Measurements from ENCODE around the gene WNT7B. TPM values are rescaled to one million over a fixed set of nuclear protein-coding genes. Genes with fewer than 3 reads are reported as not detected.

WNT7B gene
- total and polyA plus RNA-seq, 2 donors (not counting 1 experiment from before 2014, with no cell fraction given), result 0.22 to 0.67 TPM

DNA sequence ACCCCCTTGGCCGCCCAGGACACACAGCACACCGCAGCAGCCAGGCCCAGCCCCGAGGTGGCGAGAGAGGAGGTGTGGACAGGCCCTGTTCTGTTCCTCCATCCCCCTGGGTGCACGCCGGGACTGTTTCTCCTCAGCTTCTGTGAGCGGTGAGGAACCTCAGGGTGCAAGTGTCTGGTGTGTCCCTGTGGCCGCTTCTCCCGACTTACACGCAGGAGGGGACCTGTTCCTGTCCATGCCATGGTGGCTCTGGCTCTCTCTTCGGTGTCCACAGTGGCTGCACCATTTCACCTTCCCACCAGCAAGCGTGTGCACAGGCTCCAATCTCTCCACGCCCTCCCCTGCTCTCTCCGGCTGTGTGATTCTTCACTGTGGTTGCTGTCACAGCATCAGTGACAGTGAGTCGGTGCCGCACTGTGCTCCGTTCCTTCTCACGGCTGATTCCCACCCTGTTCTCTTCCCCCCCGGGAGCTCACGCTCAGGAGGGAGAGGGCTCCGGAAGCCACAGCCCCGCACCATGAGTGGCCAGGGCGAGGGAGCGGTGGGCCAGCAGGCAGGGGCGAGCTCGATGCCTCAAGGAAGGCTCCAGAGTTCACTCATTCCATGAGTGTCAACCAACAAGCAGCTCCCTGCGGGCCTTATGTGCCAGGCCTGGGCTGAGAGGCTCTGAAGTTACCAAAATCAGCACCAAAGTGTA is 18.6 kb upstream of the WNT7B start:
- Histone ChIP-seq H3K79me2 (ENCODE audit: control insufficient read depth, insufficient read depth, low read length) (no peaks in the 10 kb centered on the region), H2AFZ (ENCODE audit: insufficient read depth, low read depth, low read length, poor library complexity, severe bottlenecking) (no peak overlapping the region), H4K20me1 (ENCODE audit: control insufficient read depth, insufficient read depth, low read length, poor library complexity, severe bottlenecking) (no peaks in the 10 kb centered on the region), H3K9me3 (ENCODE audit: control extremely low read depth in 1 of 3, control insufficient read depth in 2 of 3, insufficient read depth in 1 of 3, low read length in 2 of 3) (no peaks in the 10 kb centered on the region), H3K4me2 (replicated peaks; ENCODE audit: low read depth, low read length, poor library complexity, severe bottlenecking) (peak overlapping the region; percentile 57), H3K4me3 (ENCODE audit: control extremely low read depth in 1 of 5, extremely low read depth in 1 of 5, insufficient read depth in 1 of 5, low read depth in 2 of 5, low read length in 4 of 5) (no peak overlapping the region), H3K27ac (ENCODE audit: low read length in 2 of 2) (no peak overlapping the region), H3K9ac (ENCODE audit: low read length) (no peak overlapping the region), H3K36me3 (replicated peaks in 1 of 2; ENCODE audit: control extremely low read depth in 1 of 2, control insufficient read depth in 1 of 2, extremely low read depth in 1 of 2, insufficient read depth in 2 of 2, low read length in 1 of 2) (no peaks in the 10 kb centered on the region), H3K27me3 (replicated peaks in 1 of 4; ENCODE audit: control extremely low read depth in 1 of 4, control insufficient read depth in 3 of 4, insufficient read depth in 4 of 4, low read length in 3 of 4) (peaks cover 0 to 4% (median 0%) of the 10 kb centered on the region in 4 experiments), H3K4me1 (ENCODE audit: control insufficient read depth in 2 of 2, insufficient read depth in 2 of 2, low read length in 2 of 2) (peaks cover 13 to 29% of the 10 kb centered on the region in 2 donors)
- WGBS (ENCODE audit: insufficient coverage), result 90% methylated on average over 27 of the region's 27 CpGs
- Mint-ChIP-seq H3K4me3 (no peak overlapping the region), H3K9me3 (ENCODE audit: insufficient read depth) (no peaks in the 10 kb centered on the region), H3K27ac (no peak overlapping the region), H3K27me3 (no peaks in the 10 kb centered on the region), H3K4me1 (peaks cover 32% of the 10 kb centered on the region)
- intact Hi-C loops (cut with micrococcal nuclease), result loop anchor here (2.0 kb wide), 1 partner anchor 17 kb away; no protein-coding TSS in a partner anchor
- no peak for TF ChIP-seq EZH2 (IDR thresholded peaks at IDR 0.05; ENCODE audit: borderline replicate concordance, insufficient read depth, low read depth, low read length, poor library complexity, severe bottlenecking)
- no peak for TF ChIP-seq CTCF (IDR thresholded peaks at IDR 0.05)
- no peak for ATAC-seq (ENCODE audit: low read depth)
- ChIA-PET POLR2A (interaction anchor here (1.2 to 1.3 kb wide), 3 partner anchors 11 to 121 kb away, joined by 3 to 5 read pairs (median 4); no protein-coding TSS in a partner anchor), CTCF (interaction anchor here (0.6 to 5.2 kb wide), 19 partner anchors 8 to 547 kb away, joined by 3 to 110 read pairs (median 5); no protein-coding TSS in a partner anchor)
- DNase-seq, result no peak

Data from B cell (primary cell).